GM21526 (cell line): ENCODE data around the gene C6orf62.
"Not testable (repeated sequence)": the region's sequence is repeated elsewhere in the genome, so short reads cannot be mapped to it uniquely, and the experiment has no call there.

Experiments
- ATAC-seq: cut with Tn5 transposase; IDR thresholded peaks from one replicate; pipeline ENCODE4 v1.9.1; 2021; ENCODE audit warnings: moderate library complexity; ENCODE audit not compliant: unreplicated experiment, low FRiP score

C6orf62 gene

DNA sequence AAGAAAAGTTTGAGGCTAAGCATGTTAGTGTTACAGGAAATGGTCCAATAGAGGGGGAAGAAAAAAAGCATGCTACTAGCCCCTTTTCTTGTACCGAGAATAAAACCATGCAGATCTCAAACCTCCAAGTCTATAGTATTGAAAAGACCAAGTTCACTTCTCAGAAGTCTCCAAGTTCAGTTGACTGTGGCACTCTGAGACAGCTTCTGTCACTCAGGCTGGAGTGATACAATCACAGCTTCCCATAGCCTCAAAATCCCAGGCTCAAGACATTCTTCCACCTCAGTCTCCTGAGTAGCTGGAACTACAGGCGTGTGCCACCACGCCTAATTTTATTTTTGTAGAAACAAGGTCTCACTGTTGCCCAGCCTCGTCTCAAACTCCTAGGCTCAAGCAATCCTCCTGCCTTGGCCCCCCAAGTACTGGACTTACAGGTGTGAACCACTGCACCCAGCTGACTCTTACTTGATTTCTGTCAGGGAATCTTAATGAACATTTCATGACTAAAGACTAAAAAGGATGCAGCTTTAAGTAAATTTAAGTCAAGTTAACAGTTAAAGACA lies 16.2 kb downstream of the C6orf62 start:
- no peak for ATAC-seq

DNA sequence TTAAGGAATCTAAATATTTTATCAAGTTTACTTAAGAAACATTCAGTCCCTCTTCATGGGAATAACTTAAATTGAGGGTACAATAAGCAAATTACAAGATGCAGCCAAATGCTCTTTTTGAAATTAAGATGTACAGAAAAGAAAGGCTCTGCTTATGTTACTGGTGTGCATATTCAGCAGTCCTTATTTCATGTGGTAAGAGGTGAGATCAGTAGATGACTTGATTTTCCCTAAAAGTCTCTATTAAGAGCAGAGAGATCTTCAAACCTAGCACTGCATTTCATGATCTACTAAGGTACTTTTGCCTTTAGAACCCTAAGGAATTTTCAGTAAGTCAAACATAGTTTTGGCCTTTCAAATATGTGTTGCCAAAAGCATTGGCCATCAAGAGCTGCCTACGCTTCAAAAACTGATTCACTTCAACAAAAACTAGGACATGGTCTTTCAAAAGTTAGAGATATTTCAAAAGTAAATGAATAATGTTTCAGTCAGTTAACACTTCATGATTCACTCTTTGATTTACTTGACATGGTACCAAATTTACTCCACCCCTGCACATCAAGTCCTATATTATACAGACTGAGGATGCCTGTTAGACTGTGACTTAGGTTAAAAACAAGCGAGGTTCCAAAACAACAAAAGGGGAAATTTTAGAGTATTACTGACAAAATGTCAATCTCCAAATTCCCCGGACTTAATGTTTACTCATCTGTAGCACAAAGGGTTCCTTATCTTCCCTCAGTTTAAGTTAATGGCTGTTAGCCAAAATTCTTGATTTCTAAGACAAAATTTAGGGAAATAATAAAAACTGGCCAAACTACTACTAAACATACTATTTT lies 19.2 kb downstream of the C6orf62 start:
- ATAC-seq = no peak

DNA sequence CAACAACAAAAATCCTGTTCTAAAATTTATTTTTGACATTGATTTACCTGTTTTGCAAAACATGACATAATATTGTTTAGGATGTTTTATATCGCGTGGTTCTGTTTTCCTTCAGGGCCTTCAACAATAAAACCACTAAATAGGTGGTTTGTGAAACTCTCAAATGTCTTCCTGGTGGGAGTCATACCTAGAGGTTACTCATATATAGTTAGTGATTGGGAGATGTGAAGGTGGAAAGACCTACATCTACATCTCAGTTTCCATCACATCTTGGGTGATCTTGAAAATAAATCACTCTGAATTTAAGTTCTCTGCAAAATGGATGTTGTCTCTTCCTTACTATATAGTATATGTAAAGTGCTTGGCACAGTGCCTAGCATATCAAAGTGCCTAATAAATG lies 22.9 kb downstream of the C6orf62 start:
- no peak for ATAC-seq

DNA sequence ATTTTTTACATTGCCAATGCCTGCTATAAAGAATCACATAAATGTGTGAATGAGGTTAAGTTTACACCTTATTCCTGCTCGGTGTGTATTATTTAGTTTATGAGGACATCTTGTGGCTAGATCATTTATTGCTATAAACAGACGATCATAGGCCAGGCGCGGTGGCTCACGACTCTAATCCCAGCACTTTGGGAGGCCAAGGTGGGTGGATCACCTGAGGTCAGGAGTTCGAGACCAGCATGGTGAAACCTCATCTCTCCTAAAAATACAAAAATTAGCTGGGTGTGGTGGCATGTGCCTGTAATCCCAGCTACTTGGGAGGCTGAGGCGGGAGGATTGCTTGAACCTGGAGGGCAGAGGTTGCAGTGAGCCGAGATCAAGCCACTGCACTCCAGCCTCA lies 23.3 kb downstream of the C6orf62 start:
- ATAC-seq = not testable (repeated sequence)

DNA sequence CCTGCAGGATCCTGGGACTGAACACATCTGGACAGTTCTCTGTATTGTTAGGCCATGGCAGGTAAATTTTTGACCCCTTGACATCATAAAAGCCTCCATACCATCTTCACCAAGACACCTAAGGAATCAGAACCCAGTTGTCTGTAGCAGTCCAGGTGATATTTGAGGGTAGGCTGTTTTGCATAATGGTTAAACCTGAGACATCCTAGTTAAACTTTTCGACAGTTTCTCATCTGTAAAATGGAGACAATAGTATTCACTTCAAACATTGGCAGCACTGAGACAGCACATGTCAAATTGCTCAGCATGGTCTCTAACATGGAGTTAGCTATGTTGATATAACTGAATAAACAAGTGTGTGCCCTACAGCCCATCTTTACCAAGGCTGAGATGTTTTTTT lies 24.8 kb downstream of the C6orf62 start:
- no peak for ATAC-seq

DNA sequence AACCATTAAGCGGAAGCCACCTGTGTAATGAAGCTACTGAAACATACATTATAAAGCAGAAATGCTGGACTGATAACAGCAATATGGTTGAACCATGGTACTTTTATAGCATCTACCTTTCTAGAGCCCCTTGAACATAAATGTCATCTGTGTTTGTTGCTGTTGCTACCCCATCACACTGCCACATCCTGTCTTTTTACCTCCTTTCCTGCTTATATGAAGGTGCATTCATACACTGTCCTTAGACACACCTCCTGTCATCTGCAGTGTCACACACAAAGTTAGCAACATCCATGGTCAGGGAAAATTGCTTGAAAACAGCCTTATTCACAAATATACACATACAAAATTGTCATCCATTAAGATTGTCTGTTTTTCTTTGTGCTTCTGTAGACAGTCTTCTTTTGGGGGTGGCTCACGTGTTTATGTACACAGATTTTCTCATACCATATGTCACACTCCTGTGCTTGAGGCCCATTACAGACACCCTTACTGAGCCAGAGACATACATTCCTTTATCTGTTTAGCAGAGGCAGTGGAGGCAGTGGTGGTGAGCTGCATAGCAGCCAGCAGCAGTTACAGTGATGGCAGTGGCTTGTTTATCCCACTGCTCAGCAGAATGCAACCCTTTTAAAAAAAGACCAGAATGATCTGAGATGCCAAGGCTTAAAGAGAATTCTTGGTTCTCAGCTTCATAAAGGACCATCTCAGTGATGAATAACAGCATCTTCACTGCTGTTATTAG lies 25.9 kb downstream of the C6orf62 start:
- no peak for ATAC-seq

DNA sequence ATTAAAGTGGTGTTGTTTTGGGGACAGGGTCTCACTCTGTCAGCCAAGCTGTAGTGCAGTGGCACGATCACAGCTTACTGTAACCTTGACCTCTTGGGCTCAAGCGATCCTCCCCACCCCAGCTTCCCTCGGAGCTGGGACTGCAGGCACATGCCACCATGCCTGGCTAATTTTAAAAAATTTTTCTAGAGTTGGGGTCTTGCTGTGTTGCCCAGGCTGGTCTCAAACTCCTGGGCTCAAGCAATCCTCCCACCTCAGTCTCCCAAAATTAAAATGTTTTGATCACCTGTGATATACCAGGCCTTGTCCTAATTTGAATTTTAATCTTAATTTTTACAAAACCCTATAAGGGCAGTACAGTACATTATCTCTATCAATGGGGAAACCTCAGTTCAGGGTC lies 26.5 kb downstream of the C6orf62 start:
- no peak for ATAC-seq

DNA sequence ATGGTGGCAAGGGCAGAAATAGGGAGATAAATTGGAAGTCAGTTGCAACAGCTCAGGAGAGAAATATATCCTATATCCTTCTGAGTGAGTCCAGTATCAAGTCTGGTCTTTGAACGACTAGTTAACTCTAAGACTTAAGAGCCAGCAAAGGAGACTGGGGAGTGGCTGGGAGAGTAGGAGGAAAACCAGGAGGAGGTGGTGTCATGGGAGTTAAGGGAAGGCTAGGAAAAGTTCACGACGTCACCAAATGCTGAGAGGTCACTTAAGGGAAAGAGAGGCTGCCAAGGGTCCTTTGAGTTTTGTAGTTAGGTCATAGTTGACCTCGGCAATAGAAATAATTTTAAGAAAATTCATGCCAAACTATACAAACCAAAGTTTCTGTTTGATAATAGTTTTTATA lies 27.0 kb downstream of the C6orf62 start:
- no peak for ATAC-seq

- no peak for ATAC-seq
Measured at GRCh38 chr6:24691550-24691949, 27.4 kb downstream of the C6orf62 start.

GRCh38 chr6:24690593-24690992 lies 28.4 kb downstream of the C6orf62 start:
- ATAC-seq = no peak

- ATAC-seq = no peak
Measured at GRCh38 chr6:24689964-24690363, 29.0 kb downstream of the C6orf62 start.

GRCh38 chr6:24686946-24687345 lies 32.0 kb downstream of the C6orf62 start:
- ATAC-seq = no peak

- ATAC-seq = no peak
Measured at GRCh38 chr6:24686408-24686807, 32.5 kb downstream of the C6orf62 start.

DNA sequence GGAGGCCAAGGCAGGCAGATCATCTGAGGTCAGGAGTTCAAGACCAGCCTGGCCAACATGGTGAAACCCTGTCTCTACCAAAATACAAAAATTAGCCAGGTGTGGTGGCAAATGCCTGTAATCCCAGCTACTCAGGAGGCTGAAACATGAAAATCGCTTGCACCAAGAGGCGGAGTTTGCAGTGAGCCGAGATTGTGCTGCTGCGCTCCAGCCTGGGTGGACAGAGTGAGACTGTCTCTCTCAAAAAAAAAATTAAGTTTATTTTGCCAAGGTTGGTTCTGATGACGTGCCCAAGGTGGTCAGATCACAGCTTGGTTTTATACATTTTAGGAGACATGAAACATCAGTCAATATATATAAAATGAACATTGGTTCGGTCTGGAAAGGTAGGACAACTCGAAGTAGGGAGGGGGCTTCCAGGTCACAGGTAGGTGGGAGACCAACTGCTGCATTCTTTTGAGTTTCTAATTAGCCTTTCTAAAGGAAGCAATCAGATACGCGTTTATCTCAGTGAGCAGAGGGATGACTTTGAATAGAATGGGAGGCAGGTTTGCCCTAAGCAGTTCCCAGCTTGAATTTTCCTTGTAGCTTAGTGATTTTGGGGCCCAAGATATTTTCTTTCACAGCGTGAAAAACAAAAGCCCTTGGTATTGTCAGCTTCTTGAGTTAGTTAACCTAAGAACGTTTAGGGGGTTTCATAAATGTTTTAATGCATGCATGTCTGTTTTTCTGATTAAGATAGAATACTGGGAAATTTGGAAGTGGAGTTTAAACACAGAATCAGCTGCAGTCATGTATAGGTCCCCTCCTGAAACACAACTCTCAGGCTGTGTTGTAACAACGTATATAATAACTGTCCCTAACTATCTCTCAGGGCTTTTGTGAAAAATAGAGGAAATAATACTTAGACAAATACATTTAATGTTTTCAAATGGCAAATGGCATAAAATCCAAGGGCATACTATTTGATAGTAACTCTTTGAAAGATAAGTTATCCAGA lies 35.4 kb downstream of the C6orf62 start:
- ATAC-seq = no peak

DNA sequence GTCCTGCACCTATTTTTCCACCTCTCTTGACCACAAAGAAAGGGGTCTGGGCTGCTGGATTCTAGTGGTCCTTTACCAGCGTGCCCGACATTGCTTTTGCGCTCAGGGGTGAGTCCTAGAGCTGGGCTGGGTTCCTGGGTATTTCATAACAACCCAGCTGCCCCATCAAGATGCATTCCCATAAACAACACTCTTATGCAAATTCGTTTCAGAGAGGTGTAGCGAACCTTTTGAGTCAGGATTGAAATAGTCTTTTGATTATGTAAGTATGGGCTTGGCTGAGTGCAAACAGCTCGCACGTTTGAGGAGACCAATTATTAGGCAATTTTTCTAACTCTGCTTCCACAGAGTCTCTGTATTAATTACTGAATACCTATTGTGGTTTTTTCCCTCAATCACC lies 38.4 kb downstream of the C6orf62 start:
- no peak for ATAC-seq

GRCh38 chr6:24678792-24679352 lies 40.1 kb downstream of the C6orf62 start:
- not testable (repeated sequence) for ATAC-seq

DNA sequence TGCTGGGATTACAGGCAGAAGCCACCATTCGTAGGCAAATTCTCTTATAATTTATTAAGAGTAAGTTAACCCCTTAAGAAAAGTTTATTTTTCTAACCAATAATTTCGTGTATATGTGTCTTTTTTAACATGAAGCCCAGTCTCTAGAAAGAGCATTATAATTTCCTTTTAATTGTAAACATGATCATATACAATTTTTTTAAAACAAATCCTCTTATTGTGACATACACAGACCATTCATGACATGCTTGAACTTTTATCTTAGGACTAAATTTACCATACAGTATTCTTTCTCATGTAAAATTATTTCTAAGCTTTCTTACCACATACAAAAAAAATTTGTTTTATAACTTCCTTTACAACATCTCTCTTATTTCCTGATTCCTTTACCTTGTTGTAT lies 45.3 kb downstream of the C6orf62 start:
- ATAC-seq = no peak

- ATAC-seq = no peak
Measured at GRCh38 chr6:24672620-24673182, 46.3 kb downstream of the C6orf62 start.

- not testable (repeated sequence) for ATAC-seq
Measured at GRCh38 chr6:24671077-24671476, 47.9 kb downstream of the C6orf62 start.

- ATAC-seq = not testable (repeated sequence)
Measured at GRCh38 chr6:24670492-24670891, 48.5 kb downstream of the C6orf62 start.
